Mesothelial cell of epicardium (in vitro differentiated cells): ENCODE results near the gene ZNF451. TPM values are rescaled to one million over a fixed set of nuclear protein-coding genes. Genes with fewer than 3 reads are reported as not detected.

ENCODE experiments used
- DNase-seq, 2 experiments: peaks; one replicate each; pipeline ENCODE4 v3.0.0; 2021; ENCODE audit warnings: low spot score in 2 of 2; ENCODE audit not compliant: unreplicated experiment in 2 of 2
- H3K27ac Mint-ChIP-seq: 2 replicates; pipeline ENCODE4 v1.8.0; 2021; ENCODE audit warnings: mixed read lengths
- H3K27me3 Mint-ChIP-seq: 2 replicates; pipeline ENCODE4 v1.8.0; 2021; ENCODE audit warnings: low read depth, mixed read lengths
- H3K36me3 Mint-ChIP-seq: 2 replicates; pipeline ENCODE4 v1.8.0; 2021; ENCODE audit warnings: mixed read lengths
- H3K4me1 Mint-ChIP-seq: 2 replicates; pipeline ENCODE4 v1.8.0; 2021; ENCODE audit warnings: mixed read lengths
- H3K4me3 Mint-ChIP-seq: 2 replicates; pipeline ENCODE4 v1.8.0; 2021; ENCODE audit warnings: mild to moderate bottlenecking, moderate library complexity, mixed read lengths
- H3K9me3 Mint-ChIP-seq: 2 replicates; pipeline ENCODE4 v1.8.0; 2021; ENCODE audit warnings: mixed read lengths
- total RNA-seq: library from RNA; stranded (reverse); gene quantifications from 3 replicates; pipeline ENCODE4 v1.2.1, GENCODE V29; 2021
- TF ChIP-seq, protein P1 (sequence below): fragments of 200-600 bp; sonication (generic); IDR thresholded peaks from one replicate; pipeline ENCODE4 v1.5.0; 2021; ENCODE audit warnings: antibody characterized with exemption; ENCODE audit not compliant: unreplicated experiment

ZNF451 gene
- total RNA-seq, 1 donor from 2014 or later = 79.9 TPM

DNA sequence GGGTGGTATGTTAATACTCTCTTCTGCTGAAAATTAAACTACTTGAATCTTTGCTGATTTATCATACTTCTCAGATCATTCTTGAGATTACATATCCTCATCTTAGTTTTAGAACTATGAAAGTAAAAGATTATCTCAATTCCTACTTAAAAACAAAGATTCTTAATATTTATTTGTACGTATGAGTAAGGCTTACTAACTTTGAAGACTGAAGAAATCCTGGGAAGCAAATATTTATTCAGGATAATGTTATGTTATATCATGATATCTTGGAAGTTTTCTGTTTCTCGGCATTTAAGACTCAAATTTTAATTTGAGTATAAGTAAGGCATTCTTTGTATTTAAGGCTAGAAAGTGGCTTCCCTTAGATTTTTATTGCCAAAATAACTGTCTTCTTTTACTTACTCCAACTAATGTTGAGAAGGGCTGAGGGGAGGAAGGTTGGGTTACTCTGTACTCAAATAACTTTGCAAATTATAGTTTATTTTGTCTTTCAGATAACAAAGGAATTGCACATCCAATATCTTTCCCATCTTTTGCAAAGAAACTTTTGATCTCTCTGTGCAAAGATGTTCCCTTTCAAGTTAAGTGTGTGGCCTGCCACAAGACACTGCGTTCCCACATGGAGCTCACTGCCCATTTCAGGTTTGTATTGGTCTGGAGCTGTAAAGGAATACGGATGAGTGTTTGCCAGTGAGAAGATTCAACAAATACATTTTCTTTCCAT lies 51.6 kb downstream of the ZNF451 start:
- H3K4me1 Mint-ChIP-seq = no peaks in the 10 kb centered on the region
- TF ChIP-seq, protein P1, sequence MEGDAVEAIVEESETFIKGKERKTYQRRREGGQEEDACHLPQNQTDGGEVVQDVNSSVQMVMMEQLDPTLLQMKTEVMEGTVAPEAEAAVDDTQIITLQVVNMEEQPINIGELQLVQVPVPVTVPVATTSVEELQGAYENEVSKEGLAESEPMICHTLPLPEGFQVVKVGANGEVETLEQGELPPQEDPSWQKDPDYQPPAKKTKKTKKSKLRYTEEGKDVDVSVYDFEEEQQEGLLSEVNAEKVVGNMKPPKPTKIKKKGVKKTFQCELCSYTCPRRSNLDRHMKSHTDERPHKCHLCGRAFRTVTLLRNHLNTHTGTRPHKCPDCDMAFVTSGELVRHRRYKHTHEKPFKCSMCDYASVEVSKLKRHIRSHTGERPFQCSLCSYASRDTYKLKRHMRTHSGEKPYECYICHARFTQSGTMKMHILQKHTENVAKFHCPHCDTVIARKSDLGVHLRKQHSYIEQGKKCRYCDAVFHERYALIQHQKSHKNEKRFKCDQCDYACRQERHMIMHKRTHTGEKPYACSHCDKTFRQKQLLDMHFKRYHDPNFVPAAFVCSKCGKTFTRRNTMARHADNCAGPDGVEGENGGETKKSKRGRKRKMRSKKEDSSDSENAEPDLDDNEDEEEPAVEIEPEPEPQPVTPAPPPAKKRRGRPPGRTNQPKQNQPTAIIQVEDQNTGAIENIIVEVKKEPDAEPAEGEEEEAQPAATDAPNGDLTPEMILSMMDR = no peak
- DNase-seq = no peak
- peaks cover 7% of the 10 kb centered on the region for H3K9me3 Mint-ChIP-seq
- peaks cover 43% of the 10 kb centered on the region for H3K36me3 Mint-ChIP-seq
- no peak overlapping the region for H3K27ac Mint-ChIP-seq
- no peaks in the 10 kb centered on the region for H3K27me3 Mint-ChIP-seq
- H3K4me3 Mint-ChIP-seq = no peak overlapping the region

DNA sequence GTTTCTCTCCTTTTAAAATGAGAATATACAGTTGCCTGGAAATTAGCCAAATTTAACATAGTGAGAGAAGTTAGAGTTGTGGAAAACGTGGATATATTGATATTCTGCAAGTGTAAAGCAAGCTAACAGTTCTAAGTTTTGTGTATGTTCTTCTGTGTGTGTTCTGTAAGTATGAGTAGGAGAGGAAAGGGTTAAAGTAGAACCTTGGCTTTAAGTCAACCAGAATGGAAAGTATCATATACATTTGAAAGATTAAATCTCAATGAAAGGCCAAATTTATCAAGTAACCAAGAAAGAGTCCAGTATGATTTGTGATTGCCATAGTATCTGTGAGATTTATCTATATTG lies 52.2 kb downstream of the ZNF451 start:
- H3K27me3 Mint-ChIP-seq = no peaks in the 10 kb centered on the region
- H3K9me3 Mint-ChIP-seq = peaks cover 7% of the 10 kb centered on the region
- H3K4me3 Mint-ChIP-seq = no peak overlapping the region
- no peaks in the 10 kb centered on the region for H3K4me1 Mint-ChIP-seq
- TF ChIP-seq, protein P1 = no peak
- peaks cover 41% of the 10 kb centered on the region for H3K36me3 Mint-ChIP-seq
- H3K27ac Mint-ChIP-seq = no peak overlapping the region
- no peak for DNase-seq

DNA sequence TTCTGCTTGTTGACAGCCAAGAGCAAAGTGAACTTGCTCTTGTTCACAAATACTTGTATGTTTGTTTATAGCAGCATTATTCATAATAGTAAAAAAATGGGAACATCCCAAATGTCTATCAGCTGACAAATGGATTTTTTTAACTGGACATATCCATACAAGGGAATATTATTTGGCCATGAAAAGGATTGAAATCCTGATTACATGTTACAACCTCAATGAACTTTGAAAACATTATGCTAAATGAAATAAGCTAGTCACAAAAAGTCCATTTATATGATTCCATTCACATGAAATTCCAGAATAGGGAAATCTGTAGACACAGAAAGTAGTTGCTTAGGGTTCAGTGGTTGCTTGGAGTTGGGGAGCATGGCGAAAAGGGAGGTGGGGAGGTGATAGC lies 53.7 kb downstream of the ZNF451 start:
- Mint-ChIP-seq H3K27me3 (no peaks in the 10 kb centered on the region), H3K4me1 (peaks cover 10% of the 10 kb centered on the region), H3K27ac (no peak overlapping the region), H3K36me3 (peaks cover 54% of the 10 kb centered on the region), H3K4me3 (no peak overlapping the region), H3K9me3 (peaks cover 7% of the 10 kb centered on the region)
- TF ChIP-seq, protein P1 = no peak
- DNase-seq = no peak

DNA sequence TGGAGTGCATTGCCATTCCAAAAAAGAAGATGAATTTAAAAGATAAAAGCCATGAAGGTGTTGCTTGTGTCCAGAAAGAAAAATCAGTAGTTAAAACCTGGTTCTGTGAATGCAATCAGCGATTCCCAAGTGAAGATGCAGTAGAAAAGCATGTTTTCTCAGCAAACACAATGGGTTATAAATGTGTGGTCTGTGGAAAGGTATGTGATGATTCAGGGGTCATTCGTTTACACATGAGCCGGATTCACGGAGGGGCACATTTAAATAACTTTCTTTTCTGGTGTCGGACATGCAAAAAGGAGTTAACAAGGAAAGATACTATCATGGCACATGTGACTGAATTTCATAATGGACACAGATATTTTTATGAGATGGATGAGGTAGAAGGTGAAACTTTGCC lies 57.4 kb downstream of the ZNF451 start:
- H3K27ac Mint-ChIP-seq = peak overlapping the region; percentile 45
- peaks cover 68% of the 10 kb centered on the region for H3K36me3 Mint-ChIP-seq
- peaks cover under 1% of the 10 kb centered on the region for H3K9me3 Mint-ChIP-seq
- no peak overlapping the region for H3K4me3 Mint-ChIP-seq
- H3K4me1 Mint-ChIP-seq = peaks cover 10% of the 10 kb centered on the region
- no peaks in the 10 kb centered on the region for H3K27me3 Mint-ChIP-seq
- TF ChIP-seq, protein P1 = no peak
- no peak for DNase-seq

DNA sequence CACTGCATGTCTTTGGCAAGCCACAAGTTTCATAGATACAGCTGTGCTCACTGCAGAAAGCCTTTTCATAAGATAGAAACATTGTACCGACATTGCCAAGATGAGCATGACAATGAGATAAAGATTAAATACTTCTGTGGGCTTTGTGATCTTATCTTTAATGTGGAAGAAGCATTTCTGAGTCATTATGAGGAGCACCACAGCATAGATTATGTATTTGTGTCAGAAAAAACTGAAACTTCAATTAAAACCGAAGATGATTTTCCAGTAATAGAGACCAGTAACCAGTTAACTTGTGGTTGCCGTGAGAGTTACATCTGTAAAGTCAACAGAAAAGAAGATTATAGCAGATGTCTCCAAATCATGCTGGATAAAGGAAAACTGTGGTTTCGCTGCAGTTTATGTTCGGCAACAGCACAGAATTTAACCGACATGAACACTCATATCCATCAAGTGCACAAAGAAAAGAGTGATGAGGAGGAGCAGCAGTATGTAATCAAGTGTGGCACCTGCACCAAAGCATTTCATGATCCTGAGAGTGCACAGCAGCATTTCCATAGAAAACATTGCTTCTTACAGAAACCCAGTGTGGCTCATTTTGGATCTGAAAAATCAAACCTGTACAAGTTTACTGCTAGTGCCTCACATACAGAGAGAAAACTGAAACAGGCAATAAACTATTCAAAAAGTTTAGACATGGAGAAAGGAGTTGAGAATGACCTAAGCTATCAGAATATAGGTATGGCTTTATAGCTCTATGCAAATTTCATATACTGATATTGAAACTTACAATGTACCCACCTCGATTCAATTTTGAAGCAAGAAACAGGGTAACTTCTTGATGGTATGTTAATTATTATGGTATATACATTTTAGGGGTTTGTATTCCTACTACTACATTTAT lies 58.2 kb downstream of the ZNF451 start:
- no peak for DNase-seq
- H3K27me3 Mint-ChIP-seq = no peaks in the 10 kb centered on the region
- no peak overlapping the region for H3K4me3 Mint-ChIP-seq
- peak overlapping the region; percentile 45 for H3K27ac Mint-ChIP-seq
- no peaks in the 10 kb centered on the region for H3K9me3 Mint-ChIP-seq
- TF ChIP-seq, protein P1 = no peak
- H3K4me1 Mint-ChIP-seq = peaks cover 10% of the 10 kb centered on the region
- H3K36me3 Mint-ChIP-seq = peaks cover 66% of the 10 kb centered on the region
